Neuronal stem cell (in vitro differentiated cells): ENCODE results near the gene PCSK2.

Experiments
- DNase-seq: peaks from one replicate; pipeline ENCODE4 v3.0.0-alpha.2; 2013; ENCODE audit warnings: low spot score
- H2AFZ ChIP-seq: one replicate; pipeline ENCODE4 v1.6.1; 2013; ENCODE audit warnings: mild to moderate bottlenecking, low read length, inconsistent platforms
- H2AK5ac ChIP-seq: 2 replicates; pipeline ENCODE4 v1.6.1; 2013; ENCODE audit warnings: low read depth, mild to moderate bottlenecking, inconsistent platforms, low read length, moderate library complexity, mixed read lengths
- H2BK120ac ChIP-seq: 2 replicates; pipeline ENCODE4 v1.6.1; 2013; ENCODE audit warnings: low read depth, mild to moderate bottlenecking, inconsistent platforms, low read length, moderate library complexity, mixed read lengths
- H2BK12ac ChIP-seq: one replicate; pipeline ENCODE4 v1.6.1; 2013; ENCODE audit warnings: low read length, inconsistent platforms
- H2BK15ac ChIP-seq: 2 replicates; pipeline ENCODE4 v1.6.1; 2013; ENCODE audit warnings: mild to moderate bottlenecking, low read length, inconsistent platforms, mixed read lengths
- H2BK5ac ChIP-seq: one replicate; pipeline ENCODE4 v1.6.1; 2013; ENCODE audit warnings: inconsistent platforms, mild to moderate bottlenecking, low read length, moderate library complexity
- H3K14ac ChIP-seq: one replicate; pipeline ENCODE4 v1.6.1; 2013; ENCODE audit warnings: low read length, inconsistent platforms
- H3K18ac ChIP-seq: 2 replicates; pipeline ENCODE4 v1.6.1; 2013; ENCODE audit warnings: low read length, inconsistent platforms
- H3K23ac ChIP-seq: 2 replicates; pipeline ENCODE4 v1.6.1; 2013; ENCODE audit warnings: low read depth, mild to moderate bottlenecking, mixed read lengths, low read length, inconsistent platforms; ENCODE audit not compliant: poor library complexity
- H3K27ac ChIP-seq: replicated peaks from 3 replicates; pipeline ENCODE4 v1.5.1; 2013; ENCODE audit warnings: low read length, inconsistent platforms
- H3K27me3 ChIP-seq, 3 experiments: 2 replicates each; pipeline ENCODE4 v1.6.1; 2013; ENCODE audit warnings: low read length in 3 of 3, mild to moderate bottlenecking in 2 of 3, inconsistent platforms in 1 of 3, low read depth in 1 of 3, mixed read lengths in 1 of 3, moderate library complexity in 1 of 3; ENCODE audit not compliant: control insufficient read depth in 3 of 3, insufficient read depth in 3 of 3
- H3K36me3 ChIP-seq, 2 donors: replicated peaks in 1 of 2; 2 replicates each; pipeline ENCODE4 v1.6.1; 2013; ENCODE audit warnings: low read length in 2 of 2; ENCODE audit not compliant: control insufficient read depth in 2 of 2, insufficient read depth in 2 of 2
- H3K4ac ChIP-seq: 2 replicates; pipeline ENCODE4 v1.6.1; 2013; ENCODE audit warnings: inconsistent platforms, mild to moderate bottlenecking, low read length, moderate library complexity
- H3K4me1 ChIP-seq, 2 donors: 1 replicate in 1 of 2; 2 replicates in 1 of 2; pipeline ENCODE4 v1.6.1; 2013; ENCODE audit warnings: low read length in 2 of 2, low read depth in 1 of 2; ENCODE audit not compliant: control insufficient read depth in 2 of 2, insufficient read depth in 1 of 2
- H3K4me2 ChIP-seq: one replicate; pipeline ENCODE4 v1.6.1; 2013; ENCODE audit warnings: mild to moderate bottlenecking, low read length, inconsistent platforms; ENCODE audit not compliant: insufficient read depth, poor library complexity, severe bottlenecking
- H3K4me3 ChIP-seq, 2 donors: 2 replicates each; pipeline ENCODE4 v1.5.1; 2013; ENCODE audit warnings: low read length in 2 of 2, mild to moderate bottlenecking in 2 of 2, inconsistent platforms in 1 of 2, moderate library complexity in 1 of 2
- H3K79me1 ChIP-seq: one replicate; pipeline ENCODE4 v1.6.1; 2013; ENCODE audit warnings: low read depth, mild to moderate bottlenecking, inconsistent platforms, low read length, moderate library complexity
- H3K9ac ChIP-seq: one replicate; pipeline ENCODE4 v1.6.1; 2013; ENCODE audit warnings: mild to moderate bottlenecking, low read depth, low read length, inconsistent platforms; ENCODE audit not compliant: poor library complexity
- H3K9me3 ChIP-seq, 2 donors: replicated peaks in 1 of 2; 2 replicates each; pipeline versions ENCODE3 to v1.6.1; 2013; ENCODE audit warnings: low read length in 2 of 2, mild to moderate bottlenecking in 2 of 2, inconsistent platforms in 1 of 2, low read depth in 1 of 2, mixed read lengths in 1 of 2, moderate library complexity in 1 of 2; ENCODE audit not compliant: control insufficient read depth in 2 of 2, insufficient read depth in 1 of 2
- H4K8ac ChIP-seq: one replicate; pipeline ENCODE4 v1.6.1; 2013; ENCODE audit warnings: low read depth, mild to moderate bottlenecking, inconsistent platforms, low read length, moderate library complexity
- H4K91ac ChIP-seq: one replicate; pipeline ENCODE4 v1.6.1; 2013; ENCODE audit warnings: low read length, low read depth, mild to moderate bottlenecking, inconsistent platforms; ENCODE audit not compliant: poor library complexity
- WGBS, 2 donors: extraction: QIAGEN DNeasy Blood & Tissue Kit; methylation state at CpG; one replicate each; pipeline ENCODE4 v1.1.7; 2013; ENCODE audit warnings: missing lambda C conversion rate in 2 of 2, mixed read lengths in 1 of 2; ENCODE audit not compliant: insufficient read length in 2 of 2, insufficient replicate concordance in 1 of 2; ENCODE audit errors: extremely low coverage in 2 of 2; 5-methylcytosine and 5-hydroxymethylcytosine counted together

PCSK2 gene

GRCh38 chr20:17515053-17515452 is 288.2 kb downstream of the PCSK2 start:
- Histone ChIP-seq H2BK120ac (no peak overlapping the region), H3K4me2 (no peak overlapping the region), H2AFZ (no peak overlapping the region), H3K79me1 (no peaks in the 10 kb centered on the region), H2BK12ac (no peak overlapping the region), H3K4ac (no peak overlapping the region), H3K9ac (no peak overlapping the region), H3K18ac (no peak overlapping the region), H3K23ac (no peak overlapping the region), H4K8ac (no peak overlapping the region), H3K4me1 (no peaks in the 10 kb centered on the region), H4K91ac (no peak overlapping the region), H2BK5ac (no peak overlapping the region), H3K36me3 (no peaks in the 10 kb centered on the region), H3K27ac (no peak overlapping the region), H3K4me3 (no peak overlapping the region), H3K27me3 (peaks cover 0 to 69% (median 5%) of the 10 kb centered on the region in 3 experiments), H3K9me3 (no peaks in the 10 kb centered on the region), H2BK15ac (no peak overlapping the region), H3K14ac (no peak overlapping the region), H2AK5ac (no peak overlapping the region)
- no CpG with 5 or more reads among the region's 3 CpGs for WGBS, 2 donors
- no peak for DNase-seq

GRCh38 chr20:17518339-17519052 is 291.7 kb downstream of the PCSK2 start:
- Histone ChIP-seq H2BK5ac (no peak overlapping the region), H3K4me3 (no peak overlapping the region), H2BK120ac (no peak overlapping the region), H3K18ac (no peak overlapping the region), H3K4me1 (peaks cover 0 to 2% of the 10 kb centered on the region in 2 donors), H2AFZ (no peak overlapping the region), H3K27me3 (peaks cover 0 to 80% (median 11%) of the 10 kb centered on the region in 3 experiments), H3K23ac (no peak overlapping the region), H2BK12ac (no peak overlapping the region), H3K27ac (no peak overlapping the region), H3K4me2 (no peak overlapping the region), H2BK15ac (no peak overlapping the region), H3K79me1 (no peaks in the 10 kb centered on the region), H2AK5ac (no peak overlapping the region), H3K4ac (no peak overlapping the region), H4K91ac (no peak overlapping the region), H4K8ac (no peak overlapping the region), H3K9me3 (no peaks in the 10 kb centered on the region), H3K9ac (no peak overlapping the region), H3K14ac (no peak overlapping the region), H3K36me3 (no peaks in the 10 kb centered on the region)
- no peak for DNase-seq
- no CpG with 5 or more reads among the region's 14 CpGs for WGBS, 2 donors

- no peaks in the 10 kb centered on the region for H3K36me3 ChIP-seq
- H2AK5ac ChIP-seq: no peak overlapping the region
- no peak overlapping the region for H2BK12ac ChIP-seq
- no peak overlapping the region for H2BK120ac ChIP-seq
- H2BK15ac ChIP-seq: no peak overlapping the region
- no peak overlapping the region for H3K4me3 ChIP-seq
- no peak for DNase-seq
- WGBS, 2 donors: no CpG with 5 or more reads among the region's 7 CpGs
- no peak overlapping the region for H2AFZ ChIP-seq
- H4K91ac ChIP-seq: no peak overlapping the region
- no peaks in the 10 kb centered on the region for H3K79me1 ChIP-seq
- H2BK5ac ChIP-seq: no peak overlapping the region
- H3K4me1 ChIP-seq: peaks cover 0 to 2% of the 10 kb centered on the region in 2 donors
- H3K27me3 ChIP-seq: peaks cover 0 to 80% (median 19%) of the 10 kb centered on the region in 3 experiments
- no peak overlapping the region for H3K18ac ChIP-seq
- no peak overlapping the region for H3K4me2 ChIP-seq
- H3K9ac ChIP-seq: no peak overlapping the region
- no peak overlapping the region for H3K23ac ChIP-seq
- no peak overlapping the region for H3K27ac ChIP-seq
- H3K4ac ChIP-seq: no peak overlapping the region
- no peak overlapping the region for H3K14ac ChIP-seq
- no peaks in the 10 kb centered on the region for H3K9me3 ChIP-seq
- H4K8ac ChIP-seq: no peak overlapping the region
These were observed 292.9 kb downstream of the PCSK2 start for GRCh38 chr20:17519606-17520285.

- Histone ChIP-seq H2AFZ (no peak overlapping the region), H2AK5ac (no peak overlapping the region), H3K79me1 (no peaks in the 10 kb centered on the region), H3K4me3 (no peak overlapping the region), H3K23ac (no peak overlapping the region), H3K9ac (no peak overlapping the region), H4K8ac (no peak overlapping the region), H3K4me2 (no peak overlapping the region), H3K14ac (no peak overlapping the region), H2BK120ac (no peak overlapping the region), H3K9me3 (no peaks in the 10 kb centered on the region), H3K27ac (no peak overlapping the region), H2BK12ac (no peak overlapping the region), H3K4ac (no peak overlapping the region), H3K18ac (no peak overlapping the region), H3K4me1 (peaks cover 0 to 2% of the 10 kb centered on the region in 2 donors), H3K36me3 (no peaks in the 10 kb centered on the region), H2BK15ac (no peak overlapping the region), H3K27me3 (peaks cover 0 to 80% (median 27%) of the 10 kb centered on the region in 3 experiments), H4K91ac (no peak overlapping the region), H2BK5ac (no peak overlapping the region)
- DNase-seq: no peak
- WGBS, 2 donors: no CpG with 5 or more reads among the region's 3 CpGs
These were observed 293.7 kb downstream of the PCSK2 start for GRCh38 chr20:17520583-17520982.
